ENCODE data around the gene MAML3. TPM values are rescaled to one million over a fixed set of nuclear protein-coding genes. Genes with fewer than 3 reads are reported as not detected.

The MAML3 gene
- total and polyA plus RNA-seq, 5 donors from 2014 or later: 0.11 to 1.1 (median 0.16) TPM; not detected in 1

GRCh38 chr4:139807483-139807882 is 346.5 kb downstream of the MAML3 start:
- peaks cover 10% of the 10 kb centered on the region for H3K27me3 Mint-ChIP-seq
- Histone ChIP-seq H3K4me1 (ENCODE audit: control insufficient read depth, insufficient read depth, low read length, poor library complexity, severe bottlenecking) (no peaks in the 10 kb centered on the region), H3K4me3 (ENCODE audit: low read depth, low read length) (no peak overlapping the region), H3K36me3 (ENCODE audit: control insufficient read depth, insufficient read depth, low read length) (no peaks in the 10 kb centered on the region), H3K27ac (ENCODE audit: insufficient read depth, low read length, poor library complexity, severe bottlenecking) (no peak overlapping the region), H3K9me3 (ENCODE audit: control insufficient read depth in 2 of 2, low read length in 2 of 2) (peaks cover 0 to 2% of the 10 kb centered on the region in 2 experiments), H3K27me3 (ENCODE audit: control insufficient read depth, insufficient read depth, low read length) (peaks cover 5% of the 10 kb centered on the region)
- peaks cover 0 to 5% (median 0%) of the 10 kb centered on the region in 7 donors for H3K9me3 Mint-ChIP-seq
- H3K4me3 Mint-ChIP-seq: no peak overlapping the region
- H3K36me3 Mint-ChIP-seq: no peaks in the 10 kb centered on the region
- no peak for ATAC-seq (ENCODE audit: low read depth in 2 of 2)
- H3K27ac Mint-ChIP-seq: no peak overlapping the region
- DNase-seq: no peak
- peaks cover 0 to 7% (median 0%) of the 10 kb centered on the region in 4 donors for H3K4me1 Mint-ChIP-seq

GRCh38 chr4:139806929-139807328 is 347.1 kb downstream of the MAML3 start:
- Mint-ChIP-seq H3K4me3 (no peak overlapping the region), H3K36me3 (no peaks in the 10 kb centered on the region), H3K27ac (no peak overlapping the region), H3K27me3 (peaks cover 9% of the 10 kb centered on the region), H3K4me1 (peaks cover 0 to 7% (median 0%) of the 10 kb centered on the region in 4 donors), H3K9me3 (peaks cover 0 to 5% (median 0%) of the 10 kb centered on the region in 7 donors)
- no peak overlapping the region for H3K27ac ChIP-seq (ENCODE audit: insufficient read depth, low read length, poor library complexity, severe bottlenecking)
- peaks cover 0 to 2% of the 10 kb centered on the region in 2 experiments for H3K9me3 ChIP-seq (ENCODE audit: control insufficient read depth in 2 of 2, low read length in 2 of 2)
- peaks cover 4% of the 10 kb centered on the region for H3K27me3 ChIP-seq (ENCODE audit: control insufficient read depth, insufficient read depth, low read length)
- no peak overlapping the region for H3K4me3 ChIP-seq (ENCODE audit: low read depth, low read length)
- DNase-seq (no peak), ATAC-seq (ENCODE audit: low read depth in 2 of 2) (no peak)
- no peaks in the 10 kb centered on the region for H3K4me1 ChIP-seq (ENCODE audit: control insufficient read depth, insufficient read depth, low read length, poor library complexity, severe bottlenecking)
- H3K36me3 ChIP-seq (ENCODE audit: control insufficient read depth, insufficient read depth, low read length): no peaks in the 10 kb centered on the region

GRCh38 chr4:139802931-139803330 is 351.1 kb downstream of the MAML3 start:
- H3K27ac ChIP-seq (ENCODE audit: insufficient read depth, low read length, poor library complexity, severe bottlenecking): no peak overlapping the region
- peaks cover 4% of the 10 kb centered on the region for H3K27me3 ChIP-seq (ENCODE audit: control insufficient read depth, insufficient read depth, low read length)
- no peak for ATAC-seq (ENCODE audit: low read depth in 2 of 2)
- no peaks in the 10 kb centered on the region for H3K36me3 Mint-ChIP-seq
- H3K27ac Mint-ChIP-seq: peak overlapping the region in 1 of 3 donors; percentile 39
- no peaks in the 10 kb centered on the region for H3K4me1 ChIP-seq (ENCODE audit: control insufficient read depth, insufficient read depth, low read length, poor library complexity, severe bottlenecking)
- no peak overlapping the region for H3K4me3 Mint-ChIP-seq
- no peak overlapping the region for H3K4me3 ChIP-seq (ENCODE audit: low read depth, low read length)
- H3K9me3 ChIP-seq (ENCODE audit: control insufficient read depth in 2 of 2, low read length in 2 of 2): no peaks in the 10 kb centered on the region
- H3K36me3 ChIP-seq (ENCODE audit: control insufficient read depth, insufficient read depth, low read length): no peaks in the 10 kb centered on the region
- DNase-seq: no peak
- peaks cover 0 to 2% (median 0%) of the 10 kb centered on the region in 7 donors for H3K9me3 Mint-ChIP-seq
- H3K4me1 Mint-ChIP-seq: peaks cover 0 to 7% (median 0%) of the 10 kb centered on the region in 4 donors
- peaks cover 13% of the 10 kb centered on the region for H3K27me3 Mint-ChIP-seq

- no peak for ATAC-seq (ENCODE audit: low read depth in 2 of 2)
- no peak overlapping the region for H3K27ac Mint-ChIP-seq
Observed at GRCh38 chr4:139802488-139802887, 351.5 kb downstream of the MAML3 start.

GRCh38 chr4:139801895-139802294 is 352.1 kb downstream of the MAML3 start:
- H3K27me3 ChIP-seq (ENCODE audit: control insufficient read depth, insufficient read depth, low read length): peaks cover 3% of the 10 kb centered on the region
- Mint-ChIP-seq H3K36me3 (no peaks in the 10 kb centered on the region), H3K4me3 (no peak overlapping the region), H3K9me3 (peaks cover 0 to 2% (median 0%) of the 10 kb centered on the region in 7 donors), H3K27me3 (peaks cover 13% of the 10 kb centered on the region), H3K27ac (no peak overlapping the region), H3K4me1 (peaks cover 0 to 7% (median 0%) of the 10 kb centered on the region in 4 donors)
- no peak overlapping the region for H3K4me3 ChIP-seq (ENCODE audit: low read depth, low read length)
- no peaks in the 10 kb centered on the region for H3K9me3 ChIP-seq (ENCODE audit: control insufficient read depth in 2 of 2, low read length in 2 of 2)
- H3K36me3 ChIP-seq (ENCODE audit: control insufficient read depth, insufficient read depth, low read length): no peaks in the 10 kb centered on the region
- H3K27ac ChIP-seq (ENCODE audit: insufficient read depth, low read length, poor library complexity, severe bottlenecking): no peak overlapping the region
- ATAC-seq (ENCODE audit: low read depth in 2 of 2): no peak
- no peaks in the 10 kb centered on the region for H3K4me1 ChIP-seq (ENCODE audit: control insufficient read depth, insufficient read depth, low read length, poor library complexity, severe bottlenecking)
- DNase-seq: no peak

More at GRCh38 chr4:139802488-139802887, 351.5 kb downstream of the MAML3 start:
- Histone ChIP-seq H3K4me1 (ENCODE audit: control insufficient read depth, insufficient read depth, low read length, poor library complexity, severe bottlenecking) (no peaks in the 10 kb centered on the region), H3K9me3 (ENCODE audit: control insufficient read depth in 2 of 2, low read length in 2 of 2) (no peaks in the 10 kb centered on the region), H3K4me3 (ENCODE audit: low read depth, low read length) (no peak overlapping the region), H3K36me3 (ENCODE audit: control insufficient read depth, insufficient read depth, low read length) (no peaks in the 10 kb centered on the region), H3K27ac (ENCODE audit: insufficient read depth, low read length, poor library complexity, severe bottlenecking) (no peak overlapping the region), H3K27me3 (ENCODE audit: control insufficient read depth, insufficient read depth, low read length) (peaks cover 3% of the 10 kb centered on the region)
- DNase-seq: no peak
- peaks cover 0 to 2% (median 0%) of the 10 kb centered on the region in 7 donors for H3K9me3 Mint-ChIP-seq
- H3K27me3 Mint-ChIP-seq: peaks cover 13% of the 10 kb centered on the region
- peaks cover 0 to 7% (median 0%) of the 10 kb centered on the region in 4 donors for H3K4me1 Mint-ChIP-seq
- H3K36me3 Mint-ChIP-seq: no peaks in the 10 kb centered on the region
- H3K4me3 Mint-ChIP-seq: no peak overlapping the region

GRCh38 chr4:139800082-139800481 is 353.9 kb downstream of the MAML3 start:
- H3K9me3 Mint-ChIP-seq: peaks cover 0 to 2% (median 0%) of the 10 kb centered on the region in 7 donors
- peaks cover 0 to 7% (median 0%) of the 10 kb centered on the region in 4 donors for H3K4me1 Mint-ChIP-seq
- Histone ChIP-seq H3K9me3 (ENCODE audit: control insufficient read depth in 2 of 2, low read length in 2 of 2) (no peaks in the 10 kb centered on the region), H3K27me3 (ENCODE audit: control insufficient read depth, insufficient read depth, low read length) (peaks cover 5% of the 10 kb centered on the region), H3K4me1 (ENCODE audit: control insufficient read depth, insufficient read depth, low read length, poor library complexity, severe bottlenecking) (no peaks in the 10 kb centered on the region), H3K27ac (ENCODE audit: insufficient read depth, low read length, poor library complexity, severe bottlenecking) (no peak overlapping the region), H3K4me3 (ENCODE audit: low read depth, low read length) (no peak overlapping the region), H3K36me3 (ENCODE audit: control insufficient read depth, insufficient read depth, low read length) (no peaks in the 10 kb centered on the region)
- ATAC-seq (ENCODE audit: low read depth in 2 of 2) (no peak), DNase-seq (no peak)
- H3K4me3 Mint-ChIP-seq: no peak overlapping the region
- no peak overlapping the region for H3K27ac Mint-ChIP-seq
- peaks cover 13% of the 10 kb centered on the region for H3K27me3 Mint-ChIP-seq
- no peaks in the 10 kb centered on the region for H3K36me3 Mint-ChIP-seq

- peaks cover 0 to 2% (median 0%) of the 10 kb centered on the region in 7 donors for H3K9me3 Mint-ChIP-seq
- H3K4me1 ChIP-seq (ENCODE audit: control insufficient read depth, insufficient read depth, low read length, poor library complexity, severe bottlenecking): no peaks in the 10 kb centered on the region
- DNase-seq (no peak), ATAC-seq (ENCODE audit: low read depth in 2 of 2) (no peak)
- no peaks in the 10 kb centered on the region for H3K36me3 Mint-ChIP-seq
- no peak overlapping the region for H3K4me3 Mint-ChIP-seq
- peaks cover 5% of the 10 kb centered on the region for H3K27me3 ChIP-seq (ENCODE audit: control insufficient read depth, insufficient read depth, low read length)
- no peak overlapping the region for H3K27ac ChIP-seq (ENCODE audit: insufficient read depth, low read length, poor library complexity, severe bottlenecking)
- H3K4me3 ChIP-seq (ENCODE audit: low read depth, low read length): no peak overlapping the region
- H3K27ac Mint-ChIP-seq: no peak overlapping the region
- peaks cover 0 to 7% (median 0%) of the 10 kb centered on the region in 4 donors for H3K4me1 Mint-ChIP-seq
- peaks cover 16% of the 10 kb centered on the region for H3K27me3 Mint-ChIP-seq
- H3K36me3 ChIP-seq (ENCODE audit: control insufficient read depth, insufficient read depth, low read length): no peaks in the 10 kb centered on the region
- no peaks in the 10 kb centered on the region for H3K9me3 ChIP-seq (ENCODE audit: control insufficient read depth in 2 of 2, low read length in 2 of 2)
Observed at GRCh38 chr4:139799615-139800014, 354.4 kb downstream of the MAML3 start.

GRCh38 chr4:139798456-139798855 is 355.5 kb downstream of the MAML3 start:
- no peaks in the 10 kb centered on the region for H3K9me3 ChIP-seq (ENCODE audit: control insufficient read depth in 2 of 2, low read length in 2 of 2)

More at GRCh38 chr4:139798456-139798855, 355.5 kb downstream of the MAML3 start:
- Mint-ChIP-seq H3K4me1 (peaks cover 0 to 4% (median 0%) of the 10 kb centered on the region in 4 donors), H3K9me3 (peaks cover 0 to 2% (median 0%) of the 10 kb centered on the region in 7 donors), H3K27me3 (peaks cover 22% of the 10 kb centered on the region), H3K36me3 (no peaks in the 10 kb centered on the region), H3K27ac (no peak overlapping the region), H3K4me3 (no peak overlapping the region)
- H3K27me3 ChIP-seq (ENCODE audit: control insufficient read depth, insufficient read depth, low read length): peaks cover 5% of the 10 kb centered on the region
- H3K4me3 ChIP-seq (ENCODE audit: low read depth, low read length): no peak overlapping the region
- no peak for ATAC-seq (ENCODE audit: low read depth in 2 of 2)
- H3K4me1 ChIP-seq (ENCODE audit: control insufficient read depth, insufficient read depth, low read length, poor library complexity, severe bottlenecking): no peaks in the 10 kb centered on the region
- H3K27ac ChIP-seq (ENCODE audit: insufficient read depth, low read length, poor library complexity, severe bottlenecking): no peak overlapping the region
- no peaks in the 10 kb centered on the region for H3K36me3 ChIP-seq (ENCODE audit: control insufficient read depth, insufficient read depth, low read length)
- DNase-seq: no peak

All from CD4-positive, CD25-positive, alpha-beta regulatory T cell (primary cell).